MM.1S (cell line): ENCODE data around the gene IFT122.
"Not testable (repeated sequence)": the region's sequence is repeated elsewhere in the genome, so short reads cannot be mapped to it uniquely, and the experiment has no call there.

Experiments used
- DNase-seq: peaks from one replicate; pipeline ENCODE4 v3.0.0-alpha.2; 2015
- H2AFZ ChIP-seq: fragments of 300-600 bp; sonication (generic); 2 replicates; pipeline ENCODE4 v1.6.0; 2016; ENCODE audit warnings: antibody characterized with exemption, low read length
- H3F3A ChIP-seq: fragments of 300-600 bp; sonication (generic); 2 replicates; pipeline ENCODE4 v1.6.1; 2016; ENCODE audit warnings: mild to moderate bottlenecking, antibody characterized with exemption, low read length, moderate library complexity, mixed read lengths; ENCODE audit not compliant: insufficient read depth
- H3K27ac ChIP-seq: fragments of 300-600 bp; sonication (generic); 2 replicates; pipeline ENCODE4 v1.5.1; 2016; ENCODE audit warnings: mild to moderate bottlenecking, low read length
- H3K27me3 ChIP-seq: fragments of 300-600 bp; sonication (generic); replicated peaks from 2 replicates; pipeline ENCODE4 v1.6.0; 2016; ENCODE audit warnings: low read length; ENCODE audit not compliant: insufficient read depth
- H3K36me3 ChIP-seq: fragments of 300-600 bp; sonication (generic); replicated peaks from 2 replicates; pipeline ENCODE4 v1.6.1; 2016; ENCODE audit warnings: mild to moderate bottlenecking, low read length, mixed read lengths; ENCODE audit not compliant: insufficient read depth
- H3K4me1 ChIP-seq: fragments of 300-600 bp; sonication (generic); 2 replicates; pipeline ENCODE4 v1.6.1; 2016; ENCODE audit warnings: low read length, mixed read lengths
- H3K4me2 ChIP-seq: fragments of 300-600 bp; sonication (generic); 2 replicates; pipeline ENCODE4 v1.6.0; 2016; ENCODE audit warnings: low read depth, low read length
- H3K4me3 ChIP-seq: fragments of 300-600 bp; sonication (generic); 2 replicates; pipeline ENCODE4 v1.5.1; 2016; ENCODE audit warnings: low read length, mixed read lengths
- H3K79me2 ChIP-seq: fragments of 300-600 bp; sonication (generic); 2 replicates; pipeline ENCODE4 v1.6.1; 2016; ENCODE audit warnings: mixed run types, low read length, mixed read lengths
- H3K9ac ChIP-seq: fragments of 300-600 bp; sonication (generic); 2 replicates; pipeline ENCODE4 v1.6.1; 2016; ENCODE audit warnings: low read length, mixed read lengths
- H3K9me2 ChIP-seq: fragments of 300-600 bp; sonication (generic); replicated peaks from 2 replicates; pipeline ENCODE4 v1.6.1; 2016; ENCODE audit warnings: mild to moderate bottlenecking, low read length, mixed read lengths; ENCODE audit not compliant: insufficient read depth
- H3K9me3 ChIP-seq: fragments of 300-600 bp; sonication (generic); replicated peaks from 2 replicates; pipeline ENCODE4 v1.6.1; 2016; ENCODE audit warnings: mild to moderate bottlenecking, low read length, mixed read lengths; ENCODE audit not compliant: insufficient read depth
- H4K20me1 ChIP-seq: fragments of 300-600 bp; sonication (generic); 2 replicates; pipeline ENCODE4 v1.6.1; 2016; ENCODE audit warnings: mild to moderate bottlenecking, low read length, moderate library complexity, mixed read lengths; ENCODE audit not compliant: insufficient read depth
- EZH2 ChIP-seq: fragments of 300-600 bp; sonication (generic); optimal IDR thresholded peaks from 2 replicates; pipeline ENCODE3; 2017; ENCODE audit warnings: low read depth, mild to moderate bottlenecking, antibody characterized with exemption, low read length, mixed read lengths
- EZH2phosphoT487 ChIP-seq: fragments of 300-600 bp; sonication (generic); IDR thresholded peaks from 2 replicates; pipeline ENCODE4 v1.6.1; 2018; ENCODE audit warnings: antibody characterized with exemption, low read length
- TF ChIP-seq, protein P1 (sequence below): fragments of 300-600 bp; sonication (generic); IDR thresholded peaks from 2 replicates; pipeline ENCODE4 v1.5.1; 2016; ENCODE audit warnings: antibody characterized with exemption, low read length, mixed read lengths

Gene IFT122

DNA sequence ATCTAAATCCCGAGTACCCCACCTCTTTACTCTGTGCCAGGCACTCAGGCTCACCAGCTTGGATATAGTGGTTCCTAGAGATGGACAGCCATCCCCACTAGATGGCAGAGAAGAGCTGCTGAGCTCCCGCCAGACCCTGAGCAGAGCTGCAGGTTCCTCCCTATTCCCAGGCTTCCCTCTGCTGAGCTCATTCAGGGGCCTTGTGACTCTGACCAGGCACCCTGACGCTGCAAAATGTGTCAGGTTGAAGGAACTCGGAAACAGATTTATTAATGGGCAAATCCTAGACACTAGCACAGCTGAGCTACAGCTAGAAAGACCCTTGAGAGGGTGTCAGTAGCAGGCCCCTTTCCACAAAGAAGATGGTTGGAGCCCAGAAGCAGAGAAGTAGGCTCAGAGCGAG lies 50.2 kb downstream of the IFT122 start:
- Histone ChIP-seq H3K27me3 (no peaks in the 10 kb centered on the region), H3K79me2 (no peaks in the 10 kb centered on the region), H3K4me1 (0 out of 2 replicates have a peak, but pooled peaks cover 3% of the 10 kb centered on the region), H3K4me2 (no peak overlapping the region), H3K27ac (no peak overlapping the region), H3K9ac (no peak overlapping the region), H3K4me3 (no peak overlapping the region), H3K9me2 (no peaks in the 10 kb centered on the region), H3K36me3 (no peaks in the 10 kb centered on the region), H3K9me3 (no peaks in the 10 kb centered on the region), H3F3A (no peaks in the 10 kb centered on the region), H4K20me1 (no peaks in the 10 kb centered on the region), H2AFZ (peak overlapping the region; percentile 30; the same call in 1 of the 2 replicates)
- TF ChIP-seq, protein P1, sequence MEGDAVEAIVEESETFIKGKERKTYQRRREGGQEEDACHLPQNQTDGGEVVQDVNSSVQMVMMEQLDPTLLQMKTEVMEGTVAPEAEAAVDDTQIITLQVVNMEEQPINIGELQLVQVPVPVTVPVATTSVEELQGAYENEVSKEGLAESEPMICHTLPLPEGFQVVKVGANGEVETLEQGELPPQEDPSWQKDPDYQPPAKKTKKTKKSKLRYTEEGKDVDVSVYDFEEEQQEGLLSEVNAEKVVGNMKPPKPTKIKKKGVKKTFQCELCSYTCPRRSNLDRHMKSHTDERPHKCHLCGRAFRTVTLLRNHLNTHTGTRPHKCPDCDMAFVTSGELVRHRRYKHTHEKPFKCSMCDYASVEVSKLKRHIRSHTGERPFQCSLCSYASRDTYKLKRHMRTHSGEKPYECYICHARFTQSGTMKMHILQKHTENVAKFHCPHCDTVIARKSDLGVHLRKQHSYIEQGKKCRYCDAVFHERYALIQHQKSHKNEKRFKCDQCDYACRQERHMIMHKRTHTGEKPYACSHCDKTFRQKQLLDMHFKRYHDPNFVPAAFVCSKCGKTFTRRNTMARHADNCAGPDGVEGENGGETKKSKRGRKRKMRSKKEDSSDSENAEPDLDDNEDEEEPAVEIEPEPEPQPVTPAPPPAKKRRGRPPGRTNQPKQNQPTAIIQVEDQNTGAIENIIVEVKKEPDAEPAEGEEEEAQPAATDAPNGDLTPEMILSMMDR: peak; percentile 84
- TF ChIP-seq EZH2phosphoT487: no peak
- DNase-seq: peak; percentile 59

DNA sequence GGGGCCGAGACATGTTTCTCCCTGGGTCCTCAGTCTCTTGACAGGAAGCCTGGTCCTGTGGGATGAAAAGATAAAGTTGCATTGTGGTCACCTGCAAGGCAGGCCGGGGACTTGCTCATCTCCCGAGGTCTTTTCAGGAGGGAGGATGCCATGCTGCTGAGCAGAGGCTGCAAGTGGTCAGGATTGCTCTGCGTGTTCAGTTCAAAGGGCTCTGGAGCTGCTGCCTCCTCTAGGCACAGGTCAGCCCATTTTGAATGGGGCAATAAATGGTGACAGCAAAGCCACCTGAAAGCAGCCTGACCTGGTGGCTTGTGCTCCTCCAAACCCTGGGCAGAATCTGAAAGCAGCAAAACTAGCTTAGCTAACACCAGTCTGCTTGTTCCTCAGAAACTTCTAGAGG lies 51.1 kb downstream of the IFT122 start:
- H3K36me3 ChIP-seq, H3K9ac ChIP-seq, H3K4me2 ChIP-seq, H3K27ac ChIP-seq, H3K9me2 ChIP-seq, H3K9me3 ChIP-seq, H3K4me1 ChIP-seq, H3K27me3 ChIP-seq, H4K20me1 ChIP-seq, DNase-seq, H2AFZ ChIP-seq, H3F3A ChIP-seq, H3K4me3 ChIP-seq, H3K79me2 ChIP-seq: not testable (repeated sequence)

DNA sequence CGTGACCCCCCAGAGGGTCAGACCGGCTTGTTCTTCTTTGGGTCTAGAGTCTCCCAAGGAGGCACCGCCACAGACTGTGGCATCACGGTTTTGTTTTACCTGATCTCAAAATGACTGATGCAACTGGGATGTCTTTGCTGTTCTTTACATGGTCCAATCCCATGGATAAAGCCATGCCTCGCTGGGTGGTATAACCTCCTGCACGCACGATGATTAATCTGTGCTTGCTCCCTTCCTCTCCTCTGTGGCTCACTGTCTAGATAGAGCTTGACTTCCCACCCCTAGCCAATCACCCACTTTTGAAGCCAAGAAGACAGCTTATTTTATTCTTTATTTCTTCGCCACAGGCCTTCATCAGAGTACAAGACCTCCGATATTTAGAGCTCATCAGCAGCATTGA lies 51.8 kb downstream of the IFT122 start:
- Histone ChIP-seq H3K9me2 (no peaks in the 10 kb centered on the region), H3K36me3 (no peaks in the 10 kb centered on the region), H3K4me1 (0 out of 2 replicates have a peak, but pooled peaks cover 3% of the 10 kb centered on the region), H3K4me3 (no peak overlapping the region), H3K27ac (no peak overlapping the region), H3K9ac (no peak overlapping the region), H3K4me2 (no peak overlapping the region), H3K9me3 (no peaks in the 10 kb centered on the region), H3K27me3 (no peaks in the 10 kb centered on the region), H3F3A (no peaks in the 10 kb centered on the region), H2AFZ (no peak overlapping the region), H3K79me2 (no peaks in the 10 kb centered on the region), H4K20me1 (no peaks in the 10 kb centered on the region)
- DNase-seq: no peak
- TF ChIP-seq EZH2: no peak
- TF ChIP-seq EZH2phosphoT487: no peak
- TF ChIP-seq, protein P1: no peak

DNA sequence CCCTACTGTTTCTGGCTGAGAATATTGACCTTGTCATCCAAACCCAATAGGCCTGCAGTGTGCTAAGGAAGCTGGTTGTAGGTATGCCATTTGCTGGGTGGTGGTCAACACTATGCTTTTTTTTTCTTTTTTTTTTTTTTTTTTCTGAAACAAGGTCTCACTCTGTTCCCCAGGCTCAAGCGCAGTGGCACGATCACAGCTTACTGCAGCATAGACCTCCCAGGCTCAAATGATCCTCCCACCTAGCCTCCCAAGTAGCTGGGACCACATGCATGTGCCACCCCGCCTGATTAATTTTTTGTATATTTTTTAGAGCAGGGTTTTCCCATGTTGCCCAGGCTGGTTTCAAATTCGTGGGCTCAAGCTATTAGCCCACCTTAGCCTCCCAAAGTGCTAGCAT lies 52.7 kb downstream of the IFT122 start:
- TF ChIP-seq EZH2phosphoT487 (no peak), EZH2 (no peak)
- TF ChIP-seq, protein P1: no peak
- Histone ChIP-seq H2AFZ (no peak overlapping the region), H3K9me3 (no peaks in the 10 kb centered on the region), H4K20me1 (no peaks in the 10 kb centered on the region), H3K9ac (no peak overlapping the region), H3K36me3 (no peaks in the 10 kb centered on the region), H3F3A (no peaks in the 10 kb centered on the region), H3K27me3 (no peaks in the 10 kb centered on the region), H3K4me2 (no peak overlapping the region), H3K27ac (no peak overlapping the region), H3K4me3 (no peak overlapping the region), H3K9me2 (no peaks in the 10 kb centered on the region), H3K4me1 (0 out of 2 replicates have a peak, but pooled peaks cover 3% of the 10 kb centered on the region), H3K79me2 (no peaks in the 10 kb centered on the region)
- DNase-seq: no peak
